HepG2 (cell line): Measurements from ENCODE around the gene IBA57. TPM values are rescaled to one million over a fixed set of nuclear protein-coding genes. Genes with fewer than 3 reads are reported as not detected.

ENCODE experiments used
- CHD4 ChIP-seq: fragments of 200-600 bp; sonication (generic); IDR thresholded peaks from 2 replicates; pipeline ENCODE4 v1.7.0; 2017; ENCODE audit warnings: mild to moderate bottlenecking, low read length, borderline replicate concordance
- EZH2 ChIP-seq: conservative IDR thresholded peaks from 2 replicates; pipeline ENCODE4 v1.6.1; 2012; ENCODE audit warnings: mild to moderate bottlenecking, low read depth, low read length, moderate library complexity
- HDAC6 ChIP-seq: fragments of 200-600 bp; sonication (generic); IDR thresholded peaks from 2 replicates; pipeline ENCODE4 v1.7.0; 2017; ENCODE audit warnings: mild to moderate bottlenecking, antibody characterized with exemption, low read length, low read depth
- HIC2 ChIP-seq: sonication (generic); formaldehyde crosslinking; IDR thresholded peaks from 2 replicates; pipeline ENCODE4 v1.9.0; 2022; ENCODE audit warnings: low read depth, missing genetic modification reagents
- KDM2A ChIP-seq: sonication (generic); formaldehyde crosslinking; IDR thresholded peaks from 2 replicates; pipeline ENCODE4 v1.4.0; 2020; ENCODE audit warnings: low read depth, missing genetic modification reagents, borderline replicate concordance
- NFIB ChIP-seq: sonication (generic); formaldehyde crosslinking; IDR thresholded peaks from 2 replicates; pipeline ENCODE4 v1.9.0; 2021; ENCODE audit warnings: missing genetic modification reagents, mild to moderate bottlenecking, borderline replicate concordance
- RFXANK ChIP-seq: IDR thresholded peaks from 2 replicates; pipeline ENCODE4 v1.6.1; 2016
- RFXAP ChIP-seq: sonication (generic); formaldehyde crosslinking; IDR thresholded peaks from 2 replicates; pipeline ENCODE4 v1.4.0; 2020; ENCODE audit warnings: missing genetic modification reagents, borderline replicate concordance
- RORA ChIP-seq: sonication (generic); formaldehyde crosslinking; IDR thresholded peaks from 2 replicates; pipeline ENCODE4 v1.5.0; 2020; ENCODE audit warnings: mild to moderate bottlenecking, missing genetic modification reagents, moderate library complexity
- SCMH1 ChIP-seq: sonication (generic); formaldehyde crosslinking; IDR thresholded peaks from 2 replicates; pipeline ENCODE4 v1.9.0; 2021; ENCODE audit warnings: missing genetic modification reagents, mild to moderate bottlenecking, borderline replicate concordance
- TAF1 ChIP-seq: sonication (generic); formaldehyde crosslinking; IDR thresholded peaks from 2 replicates; pipeline ENCODE4 v1.4.0; 2020; ENCODE audit warnings: missing genetic modification reagents
- TP53 ChIP-seq: sonication (generic); formaldehyde crosslinking; conservative IDR thresholded peaks from 2 replicates; pipeline ENCODE4 v1.4.0; 2020; ENCODE audit warnings: missing genetic modification reagents
- ZBTB44 ChIP-seq: sonication (generic); formaldehyde crosslinking; IDR thresholded peaks from 2 replicates; pipeline ENCODE4 v1.4.0; 2020; ENCODE audit warnings: missing genetic modification reagents
- ZFP36 ChIP-seq: fragments of 150-350 bp; IDR thresholded peaks from 2 replicates; pipeline ENCODE4 v1.6.1; 2018; ENCODE audit warnings: borderline replicate concordance, low read length, low read depth; ENCODE audit not compliant: partially characterized antibody
- ZNF749 ChIP-seq: sonication (generic); formaldehyde crosslinking; IDR thresholded peaks from 2 replicates; pipeline ENCODE4 v1.8.0; 2022; ENCODE audit warnings: mild to moderate bottlenecking, missing genetic modification reagents, moderate library complexity, borderline replicate concordance
- ZNF780A ChIP-seq: sonication (generic); formaldehyde crosslinking; IDR thresholded peaks from 2 replicates; pipeline ENCODE4 v1.8.0; 2022; ENCODE audit warnings: mild to moderate bottlenecking, missing genetic modification reagents, moderate library complexity
- polyA plus RNA-seq, 8 experiments: library from polyadenylated mRNA; depleted of rRNA in 3 of 8; stranded (reverse) in 7 of 8; unstranded in 1 of 8; fragments of >200 nt; fragmentation: Illumina TruSeq in 4 of 8; extraction: Trizol in 4 of 8; gene quantifications; 2 replicates each; pipeline versions ENCODE4 v1.2.1 to v1.2.3, GENCODE V29; 2011 to 2016; ENCODE audit warnings: low read depth in 4 of 8, missing spikeins in 1 of 8, mixed read lengths in 1 of 8; ENCODE audit not compliant: insufficient read depth in 1 of 8
- total RNA-seq, 5 experiments: library from RNA; depleted of rRNA; stranded (reverse); fragments of >200 nt; fragmentation: Illumina TruSeq; extraction: Trizol; gene quantifications; 2 replicates each; pipeline ENCODE4 v1.2.3, GENCODE V29; 2016; ENCODE audit warnings: low read depth in 1 of 5
- TF ChIP-seq, protein P1 (sequence below), 2 experiments: fragments of 450-650 bp in 1 of 2; sonication (generic) in 1 of 2; formaldehyde crosslinking in 1 of 2; IDR thresholded peaks; 2 replicates each; pipeline versions ENCODE4 v1.6.1 to v1.8.0; 2016 to 2022; ENCODE audit warnings: antibody characterized with exemption in 1 of 2, mild to moderate bottlenecking in 1 of 2, missing genetic modification reagents in 1 of 2

IBA57 gene
- total and polyA plus RNA-seq, 2 of the 13 experiments (the other 11 are each of a cell fraction or from before 2014, with no cell fraction given) = 2.3 to 10.2 TPM

GRCh38 chr1:228166170-228166936, 749 bp downstream of the IBA57 start (continued):
- TF ChIP-seq ZNF749 = no peak
- no peak for TF ChIP-seq CHD4
- no peak for TF ChIP-seq ZNF780A
- TF ChIP-seq KDM2A (CRISPR knock-in tag) = peak; percentile 47; the same call in 1 of the 2 replicates
- no peak for TF ChIP-seq ZBTB44 (CRISPR knock-in tag)
- no peak for TF ChIP-seq SCMH1
- TF ChIP-seq RORA (CRISPR knock-in tag) = no peak
- TF ChIP-seq EZH2 = no peak
- no peak for TF ChIP-seq NFIB (CRISPR knock-in tag)
- TF ChIP-seq RFXANK = no peak
- TF ChIP-seq, protein P1, sequence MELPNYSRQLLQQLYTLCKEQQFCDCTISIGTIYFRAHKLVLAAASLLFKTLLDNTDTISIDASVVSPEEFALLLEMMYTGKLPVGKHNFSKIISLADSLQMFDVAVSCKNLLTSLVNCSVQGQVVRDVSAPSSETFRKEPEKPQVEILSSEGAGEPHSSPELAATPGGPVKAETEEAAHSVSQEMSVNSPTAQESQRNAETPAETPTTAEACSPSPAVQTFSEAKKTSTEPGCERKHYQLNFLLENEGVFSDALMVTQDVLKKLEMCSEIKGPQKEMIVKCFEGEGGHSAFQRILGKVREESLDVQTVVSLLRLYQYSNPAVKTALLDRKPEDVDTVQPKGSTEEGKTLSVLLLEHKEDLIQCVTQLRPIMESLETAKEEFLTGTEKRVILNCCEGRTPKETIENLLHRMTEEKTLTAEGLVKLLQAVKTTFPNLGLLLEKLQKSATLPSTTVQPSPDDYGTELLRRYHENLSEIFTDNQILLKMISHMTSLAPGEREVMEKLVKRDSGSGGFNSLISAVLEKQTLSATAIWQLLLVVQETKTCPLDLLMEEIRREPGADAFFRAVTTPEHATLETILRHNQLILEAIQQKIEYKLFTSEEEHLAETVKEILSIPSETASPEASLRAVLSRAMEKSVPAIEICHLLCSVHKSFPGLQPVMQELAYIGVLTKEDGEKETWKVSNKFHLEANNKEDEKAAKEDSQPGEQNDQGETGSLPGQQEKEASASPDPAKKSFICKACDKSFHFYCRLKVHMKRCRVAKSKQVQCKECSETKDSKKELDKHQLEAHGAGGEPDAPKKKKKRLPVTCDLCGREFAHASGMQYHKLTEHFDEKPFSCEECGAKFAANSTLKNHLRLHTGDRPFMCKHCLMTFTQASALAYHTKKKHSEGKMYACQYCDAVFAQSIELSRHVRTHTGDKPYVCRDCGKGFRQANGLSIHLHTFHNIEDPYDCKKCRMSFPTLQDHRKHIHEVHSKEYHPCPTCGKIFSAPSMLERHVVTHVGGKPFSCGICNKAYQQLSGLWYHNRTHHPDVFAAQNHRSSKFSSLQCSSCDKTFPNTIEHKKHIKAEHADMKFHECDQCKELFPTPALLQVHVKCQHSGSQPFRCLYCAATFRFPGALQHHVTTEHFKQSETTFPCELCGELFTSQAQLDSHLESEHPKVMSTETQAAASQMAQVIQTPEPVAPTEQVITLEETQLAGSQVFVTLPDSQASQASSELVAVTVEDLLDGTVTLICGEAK (IDR thresholded peaks at IDR 0.05) = no peak
- TF ChIP-seq, protein P1 (CRISPR knock-in tag; IDR thresholded peaks at IDR 0.05) = peak; percentile 29; the same call in 1 of the 2 replicates
- no peak for TF ChIP-seq ZFP36
- no peak for TF ChIP-seq RFXAP (CRISPR knock-in tag)
- no peak for TF ChIP-seq HDAC6
- no peak for TF ChIP-seq TP53 (CRISPR knock-in tag)
- TF ChIP-seq TAF1 (CRISPR knock-in tag) = no peak
- TF ChIP-seq HIC2 (CRISPR knock-in tag) = peak; percentile 61; the same call in 1 of the 2 replicates
